Measurements from ENCODE around the gene PRPF38B. TPM values are rescaled to one million over a fixed set of nuclear protein-coding genes. Genes with fewer than 3 reads are reported as not detected.

Gene PRPF38B
- total and polyA plus RNA-seq, 10 of the 15 experiments (the other 5 are each of a cell fraction or from before 2014, with no cell fraction given), result 32.9 to 79.2 (median 47.8) TPM

DNA sequence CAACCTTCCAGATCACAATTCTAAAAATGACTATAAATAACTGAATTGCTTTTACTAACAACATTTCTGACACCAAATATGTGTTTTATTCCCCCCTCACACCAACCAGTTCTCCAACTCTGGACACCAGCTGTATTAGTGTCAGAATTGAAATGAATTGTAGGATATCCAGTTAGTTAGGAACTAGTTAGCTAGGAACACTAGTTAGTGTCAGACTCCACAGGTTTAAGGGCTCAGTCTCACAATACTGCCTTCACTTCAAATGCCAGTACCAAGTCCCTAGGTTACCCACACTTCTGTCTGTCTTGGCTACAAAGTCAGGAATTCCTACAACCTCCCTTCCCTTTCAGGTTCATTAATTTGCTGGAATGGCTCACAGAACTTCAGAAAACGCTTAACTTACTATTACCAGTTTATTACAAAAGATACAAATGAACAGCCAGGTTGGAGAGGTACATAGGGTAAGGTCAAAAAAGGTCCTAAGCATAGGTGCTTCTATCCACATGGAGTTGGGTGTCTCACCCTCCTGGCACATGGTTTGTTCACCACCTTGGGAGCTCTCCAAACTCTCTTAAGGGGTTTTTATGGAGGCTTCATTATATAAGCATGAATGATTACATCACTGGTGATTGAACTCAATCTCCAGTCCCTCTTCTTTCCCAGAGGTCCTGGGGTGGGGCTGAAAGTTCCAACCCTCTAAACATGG, 58.5 kb downstream of the PRPF38B start:
- no TSS peak for BruUV-seq (replicated peaks)
- no peak overlapping the region for H3K9ac ChIP-seq (ENCODE audit: control insufficient read depth, insufficient read depth, low read length)
- FAIRE-seq (no peak), ATAC-seq (no peak), DNase-seq (ENCODE audit: low read depth, low spot score) (no peak)
- TF ChIP-seq NR2F1 (conservative IDR thresholded peaks at IDR 0.05) (no peak), SMAD5 (IDR thresholded peaks at IDR 0.05; ENCODE audit: low read depth) (no peak), SREBF2 (IDR thresholded peaks at IDR 0.05; ENCODE audit: low read length) (no peak), DPF2 (IDR thresholded peaks at IDR 0.05) (no peak), MTA2 (IDR thresholded peaks at IDR 0.05; ENCODE audit: low read depth) (no peak), NFXL1 (IDR thresholded peaks at IDR 0.05; ENCODE audit: borderline replicate concordance) (no peak), CHD1 (IDR thresholded peaks at IDR 0.05; ENCODE audit: low read depth, low read length) (no peak), ZNF217 (IDR thresholded peaks at IDR 0.05) (no peak), ZNF24 (IDR thresholded peaks at IDR 0.05) (no peak), POLR2AphosphoS2 (IDR thresholded peaks at IDR 0.05; ENCODE audit: low read depth, low read length) (no peak), NFYB (IDR thresholded peaks at IDR 0.05; ENCODE audit: insufficient read depth, low read depth, low read length) (no peak), WRNIP1 (IDR thresholded peaks at IDR 0.05; ENCODE audit: borderline replicate concordance, low read depth, low read length) (no peak), ZZZ3 (IDR thresholded peaks at IDR 0.05; ENCODE audit: control insufficient read depth, insufficient read length, low read depth) (no peak), GABPA (IDR thresholded peaks at IDR 0.05; ENCODE audit: low read depth) (no peak)
- TF ChIP-seq, protein P1, sequence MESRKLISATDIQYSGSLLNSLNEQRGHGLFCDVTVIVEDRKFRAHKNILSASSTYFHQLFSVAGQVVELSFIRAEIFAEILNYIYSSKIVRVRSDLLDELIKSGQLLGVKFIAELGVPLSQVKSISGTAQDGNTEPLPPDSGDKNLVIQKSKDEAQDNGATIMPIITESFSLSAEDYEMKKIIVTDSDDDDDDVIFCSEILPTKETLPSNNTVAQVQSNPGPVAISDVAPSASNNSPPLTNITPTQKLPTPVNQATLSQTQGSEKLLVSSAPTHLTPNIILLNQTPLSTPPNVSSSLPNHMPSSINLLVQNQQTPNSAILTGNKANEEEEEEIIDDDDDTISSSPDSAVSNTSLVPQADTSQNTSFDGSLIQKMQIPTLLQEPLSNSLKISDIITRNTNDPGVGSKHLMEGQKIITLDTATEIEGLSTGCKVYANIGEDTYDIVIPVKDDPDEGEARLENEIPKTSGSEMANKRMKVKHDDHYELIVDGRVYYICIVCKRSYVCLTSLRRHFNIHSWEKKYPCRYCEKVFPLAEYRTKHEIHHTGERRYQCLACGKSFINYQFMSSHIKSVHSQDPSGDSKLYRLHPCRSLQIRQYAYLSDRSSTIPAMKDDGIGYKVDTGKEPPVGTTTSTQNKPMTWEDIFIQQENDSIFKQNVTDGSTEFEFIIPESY (IDR thresholded peaks at IDR 0.05), result no peak
- no peak overlapping the region for H3K4me2 ChIP-seq (ENCODE audit: control insufficient read depth, insufficient read depth)
- WGBS (ENCODE audit: insufficient coverage, insufficient replicate concordance, low lambda C conversion rate, missing lambda C conversion rate), result 0% methylated on average over 1 of the region's 1 CpG
- H2AFZ ChIP-seq (ENCODE audit: control insufficient read depth, low read depth, low read length), result no peak overlapping the region
- no peak overlapping the region for H3K4me3 ChIP-seq
- H3K27ac ChIP-seq (ENCODE audit: control insufficient read depth, insufficient read depth), result no peak overlapping the region
- no peaks in the 10 kb centered on the region for H4K20me1 ChIP-seq (ENCODE audit: control insufficient read depth, insufficient read depth)
- CTCF ChIA-PET, result interaction anchor here (0.8 to 1.5 kb wide), 4 partner anchors 54 to 564 kb away, joined by 3 read pairs; no protein-coding TSS in a partner anchor
- intact Hi-C loops (cut with micrococcal nuclease; ENCODE audit: unreplicated experiment) (no loop called here), in situ Hi-C loops (cut with MboI) (no loop called here)
- H3K4me1 ChIP-seq (ENCODE audit: control insufficient read depth, insufficient read depth, low read length), result no peaks in the 10 kb centered on the region
- RAD21 ChIA-PET (ENCODE audit: unreplicated experiment), result interaction anchor here (0.9 kb wide), 1 partner anchor 17 kb away, joined by 3 read pairs; no protein-coding TSS in a partner anchor
- peaks cover 0 to 5% of the 10 kb centered on the region in 2 experiments; a peak in 1 of 4 replicates for H3K36me3 ChIP-seq (ENCODE audit: control insufficient read depth in 2 of 2, insufficient read depth in 2 of 2, low read length in 1 of 2)
- H3K27me3 ChIP-seq (replicated peaks in 1 of 2; ENCODE audit: control insufficient read depth in 2 of 2, insufficient read depth in 2 of 2, low read length in 1 of 2), result no peaks in the 10 kb centered on the region
- POLR2A ChIA-PET, result interaction anchor here (0.6 kb wide), 1 partner anchor 977 kb away, joined by 3 read pairs; no protein-coding TSS in a partner anchor
- H3K9me3 ChIP-seq (replicated peaks; ENCODE audit: control insufficient read depth, insufficient read depth, low read length), result no peaks in the 10 kb centered on the region
- H3K79me2 ChIP-seq (ENCODE audit: control insufficient read depth, insufficient read depth, low read length), result peaks cover 11% of the 10 kb centered on the region
- SMC1A ChIA-PET (ENCODE audit: uncharacterized antibody, unreplicated experiment), result interaction anchor here (0.9 to 2.0 kb wide), 2 partner anchors 12 to 88 kb away, joined by 3 to 5 read pairs; no protein-coding TSS in a partner anchor

Other genes with a start within 250 kb of the PRPF38B start
- gene NBPF6, start 242.0 kb upstream of the PRPF38B start, total RNA-seq (2014; rRNA removed), result not detected in 2 replicates
- not detected in 2 replicates for gene NBPF6, start 242.0 kb upstream of the PRPF38B start, total RNA-seq (2014; rRNA removed; fragmentation: Illumina TruSeq; extraction: Trizol)
- gene NBPF6, start 242.0 kb upstream of the PRPF38B start, total RNA-seq (2021), result not detected in 2 replicates
- not detected in 2 replicates for gene NBPF6, start 242.0 kb upstream of the PRPF38B start, polyA plus RNA-seq (2011; rRNA removed)
- not detected in 2 replicates for gene NBPF6, start 242.0 kb upstream of the PRPF38B start, polyA plus RNA-seq (2014; fragmentation: Illumina TruSeq; extraction: Trizol)
- not detected for gene NBPF6, start 242.0 kb upstream of the PRPF38B start, polyA plus RNA-seq (2014; fragmentation: Nextera tagmentation; extraction: Ambion mirVana)
- not detected in 2 replicates for gene NBPF6, start 242.0 kb upstream of the PRPF38B start, polyA plus RNA-seq (2014; rRNA removed)
- gene NBPF6, start 242.0 kb upstream of the PRPF38B start, polyA plus RNA-seq (2016; fragmentation: Nextera tagmentation; extraction: Ambion mirVana), result not detected
- 14.3 and 16.7 TPM in 2 replicates for gene EEIG2, start 132.2 kb upstream of the PRPF38B start, total RNA-seq (2014; rRNA removed)
- gene EEIG2, start 132.2 kb upstream of the PRPF38B start, total RNA-seq (2014; rRNA removed; fragmentation: Illumina TruSeq; extraction: Trizol), result 16.2 and 17.4 TPM in 2 replicates
- 16.2 and 17.2 TPM in 2 replicates for gene EEIG2, start 132.2 kb upstream of the PRPF38B start, total RNA-seq (2021)
- 8.1 and 12.1 TPM in 2 replicates for gene EEIG2, start 132.2 kb upstream of the PRPF38B start, polyA plus RNA-seq (2011; rRNA removed)
- gene EEIG2, start 132.2 kb upstream of the PRPF38B start, polyA plus RNA-seq (2014; fragmentation: Illumina TruSeq; extraction: Trizol), result 12.3 and 19.1 TPM in 2 replicates
- gene EEIG2, start 132.2 kb upstream of the PRPF38B start, polyA plus RNA-seq (2014; fragmentation: Nextera tagmentation; extraction: Ambion mirVana), result 1 to 10 TPM; 3.5 to 4.9 TPM
- gene EEIG2, start 132.2 kb upstream of the PRPF38B start, polyA plus RNA-seq (2014; rRNA removed), result 8.0 and 11.5 TPM in 2 replicates
- 1 to 10 TPM; 1.4 to 1.5 TPM for gene EEIG2, start 132.2 kb upstream of the PRPF38B start, polyA plus RNA-seq (2016; fragmentation: Nextera tagmentation; extraction: Ambion mirVana)
- gene HENMT1, start 31.2 kb upstream of the PRPF38B start, total RNA-seq (2014; rRNA removed), result 8.1 and 9.0 TPM in 2 replicates
- 10.1 and 10.5 TPM in 2 replicates for gene HENMT1, start 31.2 kb upstream of the PRPF38B start, total RNA-seq (2014; rRNA removed; fragmentation: Illumina TruSeq; extraction: Trizol)
- 6.0 and 8.3 TPM in 2 replicates for gene HENMT1, start 31.2 kb upstream of the PRPF38B start, total RNA-seq (2021)
- 4.4 and 7.3 TPM in 2 replicates for gene HENMT1, start 31.2 kb upstream of the PRPF38B start, polyA plus RNA-seq (2011; rRNA removed)
- 10.7 and 13.6 TPM in 2 replicates for gene HENMT1, start 31.2 kb upstream of the PRPF38B start, polyA plus RNA-seq (2014; fragmentation: Illumina TruSeq; extraction: Trizol)
- 10 to 100 TPM; 13.6 to 15.2 TPM for gene HENMT1, start 31.2 kb upstream of the PRPF38B start, polyA plus RNA-seq (2014; fragmentation: Nextera tagmentation; extraction: Ambion mirVana)
- gene HENMT1, start 31.2 kb upstream of the PRPF38B start, polyA plus RNA-seq (2014; rRNA removed), result 7.1 and 8.7 TPM in 2 replicates
- 10 to 100 TPM; 13.0 to 15.6 TPM for gene HENMT1, start 31.2 kb upstream of the PRPF38B start, polyA plus RNA-seq (2016; fragmentation: Nextera tagmentation; extraction: Ambion mirVana)
- gene FNDC7, start 20.6 kb downstream of the PRPF38B start, total RNA-seq (2014; rRNA removed), result not detected in 2 replicates
- gene FNDC7, start 20.6 kb downstream of the PRPF38B start, total RNA-seq (2014; rRNA removed; fragmentation: Illumina TruSeq; extraction: Trizol), result not detected in 2 replicates
- not detected in 2 replicates for gene FNDC7, start 20.6 kb downstream of the PRPF38B start, total RNA-seq (2021)
- not detected in 2 replicates for gene FNDC7, start 20.6 kb downstream of the PRPF38B start, polyA plus RNA-seq (2011; rRNA removed)
- 0.08 TPM in 1 of 2 replicates, not detected in the other for gene FNDC7, start 20.6 kb downstream of the PRPF38B start, polyA plus RNA-seq (2014; fragmentation: Illumina TruSeq; extraction: Trizol)
- not detected for gene FNDC7, start 20.6 kb downstream of the PRPF38B start, polyA plus RNA-seq (2014; fragmentation: Nextera tagmentation; extraction: Ambion mirVana)
- gene FNDC7, start 20.6 kb downstream of the PRPF38B start, polyA plus RNA-seq (2014; rRNA removed), result not detected in 2 replicates
- gene FNDC7, start 20.6 kb downstream of the PRPF38B start, polyA plus RNA-seq (2016; fragmentation: Nextera tagmentation; extraction: Ambion mirVana), result not detected
- gene STXBP3, start 54.4 kb downstream of the PRPF38B start, total RNA-seq (2014; rRNA removed), result 19.6 and 25.6 TPM in 2 replicates
- gene STXBP3, start 54.4 kb downstream of the PRPF38B start, total RNA-seq (2014; rRNA removed; fragmentation: Illumina TruSeq; extraction: Trizol), result 29.3 and 35.1 TPM in 2 replicates
- 20.3 and 26.6 TPM in 2 replicates for gene STXBP3, start 54.4 kb downstream of the PRPF38B start, total RNA-seq (2021)
- gene STXBP3, start 54.4 kb downstream of the PRPF38B start, polyA plus RNA-seq (2011; rRNA removed), result 28.8 and 49.6 TPM in 2 replicates
- gene STXBP3, start 54.4 kb downstream of the PRPF38B start, polyA plus RNA-seq (2014; fragmentation: Illumina TruSeq; extraction: Trizol), result 26.4 and 31.5 TPM in 2 replicates
- 10 to 100 TPM; 21.7 to 23.6 TPM for gene STXBP3, start 54.4 kb downstream of the PRPF38B start, polyA plus RNA-seq (2014; fragmentation: Nextera tagmentation; extraction: Ambion mirVana)
- gene STXBP3, start 54.4 kb downstream of the PRPF38B start, polyA plus RNA-seq (2014; rRNA removed), result 21.1 and 28.2 TPM in 2 replicates
- gene STXBP3, start 54.4 kb downstream of the PRPF38B start, polyA plus RNA-seq (2016; fragmentation: Nextera tagmentation; extraction: Ambion mirVana), result 10 to 100 TPM; 31.7 to 33.2 TPM
- 0.33 TPM in 1 of 2 replicates, not detected in the other for gene AKNAD1, start 164.8 kb downstream of the PRPF38B start, total RNA-seq (2014; rRNA removed)
- gene AKNAD1, start 164.8 kb downstream of the PRPF38B start, total RNA-seq (2014; rRNA removed; fragmentation: Illumina TruSeq; extraction: Trizol), result not detected in 2 replicates
- not detected in 2 replicates for gene AKNAD1, start 164.8 kb downstream of the PRPF38B start, total RNA-seq (2021)
- gene AKNAD1, start 164.8 kb downstream of the PRPF38B start, polyA plus RNA-seq (2011; rRNA removed), result not detected in 2 replicates
- 0.10 and 1.4 TPM in 2 replicates for gene AKNAD1, start 164.8 kb downstream of the PRPF38B start, polyA plus RNA-seq (2014; fragmentation: Illumina TruSeq; extraction: Trizol)
- under 1 TPM; 0.05 to 0.13 TPM for gene AKNAD1, start 164.8 kb downstream of the PRPF38B start, polyA plus RNA-seq (2014; fragmentation: Nextera tagmentation; extraction: Ambion mirVana)
- 0.11 TPM in 1 of 2 replicates, not detected in the other for gene AKNAD1, start 164.8 kb downstream of the PRPF38B start, polyA plus RNA-seq (2014; rRNA removed)
- gene AKNAD1, start 164.8 kb downstream of the PRPF38B start, polyA plus RNA-seq (2016; fragmentation: Nextera tagmentation; extraction: Ambion mirVana), result not detected
- gene GPSM2, start 184.7 kb downstream of the PRPF38B start, total RNA-seq (2014; rRNA removed), result 19.1 and 19.6 TPM in 2 replicates
- gene GPSM2, start 184.7 kb downstream of the PRPF38B start, total RNA-seq (2014; rRNA removed; fragmentation: Illumina TruSeq; extraction: Trizol), result 21.2 and 23.0 TPM in 2 replicates
- gene GPSM2, start 184.7 kb downstream of the PRPF38B start, total RNA-seq (2021), result 14.8 and 19.2 TPM in 2 replicates
- gene GPSM2, start 184.7 kb downstream of the PRPF38B start, polyA plus RNA-seq (2011; rRNA removed), result 16.1 and 25.7 TPM in 2 replicates
- gene GPSM2, start 184.7 kb downstream of the PRPF38B start, polyA plus RNA-seq (2014; fragmentation: Illumina TruSeq; extraction: Trizol), result 19.7 and 23.2 TPM in 2 replicates
- 1 to 10 TPM; 3.5 to 4.5 TPM for gene GPSM2, start 184.7 kb downstream of the PRPF38B start, polyA plus RNA-seq (2014; fragmentation: Nextera tagmentation; extraction: Ambion mirVana)
- gene GPSM2, start 184.7 kb downstream of the PRPF38B start, polyA plus RNA-seq (2014; rRNA removed), result 10.5 and 11.8 TPM in 2 replicates
- gene GPSM2, start 184.7 kb downstream of the PRPF38B start, polyA plus RNA-seq (2016; fragmentation: Nextera tagmentation; extraction: Ambion mirVana), result 10 to 100 TPM; 20.5 to 21.2 TPM